HTR-8/SVneo (cell line): ENCODE data around the gene PCDH20.
"Not testable (repeated sequence)": the region's sequence is repeated elsewhere in the genome, so short reads cannot be mapped to it uniquely, and the experiment has no call there.

ENCODE experiments used
- DNase-seq: peaks from one replicate; pipeline ENCODE4 v3.0.0; 2011; ENCODE audit warnings: low spot score, mixed read lengths; ENCODE audit not compliant: insufficient read length
- FAIRE-seq: peaks from 2 replicates; lab custom pipeline; 2011; peaks lifted over from hg19 to GRCh38; lab: Jason Lieb, UNC

PCDH20 gene

GRCh38 chr13:61415749-61416148 lies at the start of gene PCDH20:
Gene PCDH20 (minus strand): TSS chr13:61415849. CDS start chr13:61415158, 691 bp downstream.
- DNase-seq (no peak), FAIRE-seq (no peak)

GRCh38 chr13:61463024-61463423 lies 47.4 kb upstream of the PCDH20 start:
- no peak for DNase-seq
- FAIRE-seq = no peak

DNA sequence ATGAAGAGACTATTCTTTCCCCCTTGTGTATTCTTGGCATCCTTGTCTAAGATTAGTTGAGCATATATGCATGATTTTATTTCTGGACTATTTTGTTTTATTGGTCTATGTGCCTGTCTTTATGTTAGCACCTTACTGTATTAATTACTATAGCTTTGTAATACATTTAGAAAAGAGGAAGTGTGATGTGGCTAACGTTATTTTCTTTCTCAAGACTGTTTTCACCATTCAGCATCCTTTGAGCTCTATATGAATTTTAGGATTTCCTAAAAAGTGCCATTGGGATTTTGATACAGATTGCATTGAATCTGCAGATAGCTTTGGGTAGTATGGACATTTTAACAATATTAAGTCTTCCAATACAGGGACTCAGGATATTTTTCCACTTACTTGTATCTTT lies 37.5 kb upstream of the PCDH20 start:
- FAIRE-seq (no peak), DNase-seq (no peak)

DNA sequence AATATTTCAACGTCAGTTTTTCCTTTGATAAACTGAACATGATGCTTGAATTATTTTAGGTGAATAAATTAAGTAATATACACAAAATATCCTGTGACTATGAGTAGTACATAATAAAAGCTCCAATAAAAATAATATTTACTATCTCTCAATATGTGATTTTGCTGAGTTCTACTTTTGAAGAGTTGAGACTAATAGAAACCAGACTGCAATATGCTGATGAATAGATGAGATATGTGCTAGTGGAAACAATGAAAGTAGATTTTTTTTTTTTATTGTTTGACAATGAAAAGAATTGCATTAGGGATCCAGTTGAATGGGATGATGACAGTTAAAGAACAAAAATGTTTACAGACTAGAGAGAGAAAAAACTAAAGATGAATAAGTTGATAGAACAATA lies 16.4 kb upstream of the PCDH20 start:
- no peak for FAIRE-seq

GRCh38 chr13:61423915-61424314 lies 8.3 kb upstream of the PCDH20 start:
- DNase-seq = no peak
- FAIRE-seq = no peak

More for the DNA sequence above, 16.4 kb upstream of the PCDH20 start:
- no peak for DNase-seq

- DNase-seq (no peak), FAIRE-seq (no peak)
Observed at GRCh38 chr13:61417086-61417570, 1.5 kb upstream of the PCDH20 start.

DNA sequence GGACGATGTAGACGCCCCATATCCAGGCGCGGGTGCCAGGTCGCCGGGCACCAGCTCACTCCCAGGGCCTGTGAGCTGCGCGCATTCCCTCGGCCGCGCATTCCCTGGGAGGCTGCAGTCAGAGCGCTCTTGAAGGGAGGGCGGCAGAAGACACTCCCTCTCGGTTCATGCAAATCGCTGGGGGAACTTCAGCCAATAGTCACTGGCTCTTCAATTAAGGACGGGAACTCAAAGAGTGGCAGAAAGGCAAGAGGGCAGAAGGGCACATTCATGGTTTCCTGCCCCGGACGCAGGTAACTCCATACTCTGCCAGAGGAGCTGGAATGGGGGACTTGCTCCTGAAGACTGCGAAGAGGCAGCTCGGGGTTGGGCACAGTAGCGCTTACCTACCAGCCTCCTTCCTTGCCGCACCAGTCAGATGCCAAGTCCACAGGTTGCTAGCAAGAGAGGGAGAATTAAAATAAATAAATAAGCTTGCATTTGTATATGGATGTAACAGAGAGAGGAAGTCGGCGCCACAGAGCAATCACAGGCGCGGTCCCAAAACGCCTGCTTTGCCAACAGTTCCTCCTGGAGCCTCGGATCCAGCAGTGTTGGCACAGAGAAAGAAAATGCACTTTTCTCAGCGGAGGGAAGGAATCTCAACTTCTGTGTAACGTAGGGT lies 459 bp downstream of the PCDH20 start:
- FAIRE-seq = no peak
- DNase-seq = no peak

DNA sequence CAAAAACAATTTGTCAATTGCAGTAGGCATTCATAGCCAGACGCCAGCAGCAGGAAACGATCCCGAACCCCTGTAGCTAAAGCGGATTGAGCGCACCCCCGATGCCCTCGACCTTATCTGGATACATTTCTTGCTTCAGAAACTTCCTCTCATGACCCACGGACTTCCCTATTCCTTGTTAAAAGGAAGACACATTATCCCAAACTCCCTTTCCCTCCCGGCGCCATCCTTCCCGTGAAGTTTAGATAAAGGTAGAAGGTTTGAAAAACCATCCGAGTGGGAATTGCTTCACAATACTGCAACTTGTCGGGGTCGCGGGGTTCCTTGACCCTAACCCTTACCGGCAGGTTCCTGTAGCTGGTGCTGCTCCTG lies 977 bp downstream of the PCDH20 start:
- DNase-seq (no peak), FAIRE-seq (no peak)

- FAIRE-seq = no peak
- DNase-seq = no peak
Observed at GRCh38 chr13:61413572-61414535, 1.8 kb downstream of the PCDH20 start.

GRCh38 chr13:61410669-61411297 lies 4.9 kb downstream of the PCDH20 start:
- DNase-seq (peak; percentile 3), FAIRE-seq (no peak)

DNA sequence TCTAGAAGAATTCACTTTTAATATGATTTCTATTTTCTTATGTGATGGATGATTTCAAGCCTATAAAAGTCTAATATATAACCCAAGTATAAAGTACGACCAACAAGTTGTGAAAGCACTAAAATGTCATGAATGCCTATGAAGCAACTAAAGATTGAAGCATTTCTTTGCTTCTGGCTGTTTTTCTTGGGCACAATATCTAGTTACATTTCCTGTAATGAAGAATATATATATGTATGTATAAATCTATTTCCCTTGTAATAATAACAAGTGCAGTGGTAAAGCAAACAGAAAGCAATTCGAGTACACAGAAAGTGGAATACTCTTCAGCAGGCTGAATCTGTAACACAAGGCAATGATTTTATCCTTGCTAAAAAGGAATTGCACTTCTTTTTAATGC lies 5.4 kb downstream of the PCDH20 start:
- DNase-seq = no peak
- no peak for FAIRE-seq

DNA sequence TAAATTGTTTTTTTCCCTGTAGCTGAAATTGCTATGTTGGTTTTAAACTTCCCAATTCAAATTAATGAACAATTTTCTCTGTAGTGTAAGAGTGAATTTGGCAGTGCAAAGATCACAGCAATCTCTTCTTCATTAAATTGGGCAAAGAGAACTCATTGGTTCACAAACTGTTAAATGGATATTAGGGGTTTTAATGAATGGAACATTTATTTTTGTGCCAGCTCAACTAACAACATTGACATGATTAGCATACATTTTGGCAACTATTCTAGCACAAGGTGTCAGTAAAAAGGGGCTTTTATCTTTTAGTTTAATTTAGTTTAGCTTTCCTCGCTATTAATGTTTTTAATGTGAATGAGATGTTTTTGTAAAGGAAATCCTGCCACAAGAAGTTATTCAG lies 7.1 kb downstream of the PCDH20 start:
- DNase-seq = no peak
- FAIRE-seq = no peak

DNA sequence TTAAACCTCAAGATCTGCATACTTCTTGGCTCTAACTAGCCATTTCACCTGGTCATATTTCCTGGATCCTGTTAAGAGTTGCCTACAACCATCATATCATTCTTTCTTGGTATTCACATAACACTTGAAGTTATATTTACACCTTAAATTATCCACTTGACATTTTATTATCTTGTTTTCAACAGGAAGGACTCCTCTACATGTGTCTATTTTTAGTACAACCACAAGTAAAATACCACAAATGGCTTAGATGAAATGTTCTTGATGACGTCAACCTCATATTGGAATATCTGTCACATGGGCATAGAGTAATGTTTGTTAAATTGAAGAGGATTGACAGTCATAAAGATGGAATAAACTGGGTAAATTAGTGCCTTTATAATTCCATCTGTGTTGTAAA lies 9.4 kb downstream of the PCDH20 start:
- DNase-seq (no peak), FAIRE-seq (no peak)

DNA sequence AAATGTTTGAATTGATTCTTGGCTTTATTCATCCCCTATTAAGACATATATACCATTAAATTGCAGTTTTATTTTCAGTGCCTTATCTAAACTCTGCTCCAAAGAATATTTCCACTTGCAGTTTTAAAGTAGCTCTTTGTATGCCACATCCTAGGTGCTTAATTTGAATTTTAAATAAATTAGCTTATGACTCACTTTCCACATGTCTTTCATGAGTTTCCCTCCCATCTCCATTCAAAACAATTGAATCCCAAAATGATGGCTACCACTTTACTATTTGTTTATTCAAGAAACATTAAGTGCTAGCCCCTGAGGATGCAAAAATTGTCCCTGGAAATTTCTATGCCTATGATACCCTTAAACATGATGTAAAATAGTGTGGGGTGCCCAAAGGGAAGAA lies 19.5 kb downstream of the PCDH20 start:
- FAIRE-seq (no peak), DNase-seq (no peak)

- DNase-seq = no peak
- no peak for FAIRE-seq
Observed at GRCh38 chr13:61391426-61391825, 24.2 kb downstream of the PCDH20 start.

GRCh38 chr13:61387694-61388093 lies 28.0 kb downstream of the PCDH20 start:
- FAIRE-seq (no peak), DNase-seq (no peak)

DNA sequence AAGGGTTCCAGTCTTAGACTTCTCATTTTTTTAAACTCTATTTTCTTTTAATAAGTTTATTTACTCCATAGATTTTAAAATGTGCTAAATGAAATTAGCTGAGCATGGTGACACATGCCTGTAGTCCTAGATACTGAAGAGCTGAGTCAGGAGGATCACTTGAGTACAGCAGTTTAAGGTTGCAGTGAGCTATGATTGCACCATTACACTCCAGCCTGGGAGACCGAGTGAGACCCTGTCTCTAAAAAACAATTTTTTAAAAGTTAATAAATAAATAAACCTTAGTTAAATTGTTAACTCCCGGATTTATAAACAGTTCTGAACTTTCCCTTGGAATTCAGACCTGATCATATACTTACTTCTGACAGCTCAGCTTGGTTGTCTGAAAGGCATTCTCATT lies 32.5 kb downstream of the PCDH20 start:
- DNase-seq (no peak), FAIRE-seq (no peak)

- DNase-seq (no peak), FAIRE-seq (no peak)
Observed at GRCh38 chr13:61370520-61370919, 45.1 kb downstream of the PCDH20 start.

GRCh38 chr13:61364690-61365089 lies 51.0 kb downstream of the PCDH20 start:
- not testable (repeated sequence) for DNase-seq, FAIRE-seq

DNA sequence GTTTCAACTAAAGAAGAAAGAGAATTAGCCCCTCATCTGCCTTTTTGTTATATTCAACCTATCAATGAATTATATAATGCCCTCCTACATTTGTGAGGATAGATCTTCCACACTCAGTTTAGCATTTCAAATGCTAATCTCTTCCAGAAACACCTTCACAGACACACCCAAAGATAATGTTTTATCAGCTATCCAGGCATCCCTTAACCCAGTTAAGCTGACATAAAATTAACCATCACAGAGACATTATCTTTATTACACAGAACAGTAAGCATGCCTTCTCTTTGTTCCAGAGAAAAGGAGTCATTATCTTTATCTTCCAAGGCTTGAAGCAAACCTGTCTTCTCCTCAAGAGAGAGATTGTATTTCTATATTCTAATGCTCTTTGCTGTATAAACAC lies 53.1 kb downstream of the PCDH20 start:
- FAIRE-seq = no peak
- no peak for DNase-seq
